HG03354 (cell line): ENCODE results near the gene COL5A3.
"Not testable (repeated sequence)": the region's sequence is repeated elsewhere in the genome, so short reads cannot be mapped to it uniquely, and the experiment has no call there.

ENCODE experiments used
- ATAC-seq: cut with Tn5 transposase; IDR thresholded peaks from one replicate; pipeline ENCODE4 v1.9.1; 2021; ENCODE audit warnings: mild to moderate bottlenecking; ENCODE audit not compliant: unreplicated experiment, poor library complexity, severe bottlenecking

Gene COL5A3

GRCh38 chr19:9943744-9944143, 66.6 kb downstream of the COL5A3 start:
- no peak for ATAC-seq

- no peak for ATAC-seq
Observed at GRCh38 chr19:9941671-9942070, 68.6 kb downstream of the COL5A3 start.

- no peak for ATAC-seq
Observed at GRCh38 chr19:9941231-9941630, 69.1 kb downstream of the COL5A3 start.

- ATAC-seq, result no peak
Observed at GRCh38 chr19:9940778-9941177, 69.5 kb downstream of the COL5A3 start.

GRCh38 chr19:9939301-9939913, 70.9 kb downstream of the COL5A3 start:
- no peak for ATAC-seq

GRCh38 chr19:9937001-9937411, 73.3 kb downstream of the COL5A3 start:
- no peak for ATAC-seq

GRCh38 chr19:9936326-9937000, 73.8 kb downstream of the COL5A3 start, which contains the start of gene OLFM2:
Gene OLFM2 (minus strand): TSS chr19:9936515. CDS start chr19:9936366, 149 bp downstream.
- no peak for ATAC-seq

- ATAC-seq, result no peak
Observed at GRCh38 chr19:9935506-9936325, 74.6 kb downstream of the COL5A3 start.

GRCh38 chr19:9934132-9934950, 76.0 kb downstream of the COL5A3 start:
- peak; percentile 58 for ATAC-seq

- no peak for ATAC-seq
Observed at GRCh38 chr19:9932835-9933234, 77.5 kb downstream of the COL5A3 start.

- no peak for ATAC-seq
Observed at GRCh38 chr19:9931629-9932028, 78.7 kb downstream of the COL5A3 start.

GRCh38 chr19:9923440-9923839, 86.9 kb downstream of the COL5A3 start:
- ATAC-seq, result no peak

- not testable (repeated sequence) for ATAC-seq
Observed at GRCh38 chr19:9922782-9923379, 87.4 kb downstream of the COL5A3 start.

- ATAC-seq, result no peak
Observed at GRCh38 chr19:9917321-9917720, 93.0 kb downstream of the COL5A3 start.

- no peak for ATAC-seq
Observed at GRCh38 chr19:9916719-9917118, 93.6 kb downstream of the COL5A3 start.

- no peak for ATAC-seq
Observed at GRCh38 chr19:9914315-9915207, 95.7 kb downstream of the COL5A3 start.

- ATAC-seq, result no peak
Observed at GRCh38 chr19:9914001-9914314, 96.3 kb downstream of the COL5A3 start.

GRCh38 chr19:9913237-9914000, 96.9 kb downstream of the COL5A3 start:
- no peak for ATAC-seq
